SK-N-SH (cell line): ENCODE measurements around the gene MYO9B. TPM values are rescaled to one million over a fixed set of nuclear protein-coding genes. Genes with fewer than 3 reads are reported as not detected.

Experiments
- CTCF ChIA-PET: fragments of 300-600, 350-600 bp; formaldehyde crosslinking; extraction: SDS; loops from one replicate; lab custom pipeline; 2021; lab: Yijun Ruan, JAX
- POLR2A ChIA-PET: fragments of 350-600 bp; sonication (Branson Sonifier 250); formaldehyde crosslinking; extraction: SDS; loops from one replicate; lab custom pipeline; 2020; ENCODE audit warnings: antibody characterized with exemption, inconsistent platforms; lab: Yijun Ruan, JAX
- DNase-seq: peaks from one replicate; pipeline ENCODE4 v3.0.0; 2012
- H2AFZ ChIP-seq: fragments of 200-600 bp; sonication (generic); 2 replicates; pipeline ENCODE4 v1.8.1; 2016; ENCODE audit warnings: antibody characterized with exemption, mild to moderate bottlenecking, low read depth
- H3F3A ChIP-seq: fragments of 200-600 bp; sonication (generic); replicated peaks from 2 replicates; pipeline ENCODE3; 2016; ENCODE audit warnings: antibody characterized with exemption, mild to moderate bottlenecking; ENCODE audit not compliant: insufficient read depth
- H3K27ac ChIP-seq, 2 experiments: fragments of 200-500 bp in 1 of 2; fragments of 200-600 bp in 1 of 2; sonication (Bioruptor generic) in 1 of 2; sonication (generic), shearing (Covaris generic) in 1 of 2; 2 replicates each; pipeline versions ENCODE4 v1.5.1 to v1.6.1; 2014 to 2016; ENCODE audit warnings: low read depth in 2 of 2, inconsistent platforms in 1 of 2, low read length in 1 of 2, mild to moderate bottlenecking in 1 of 2, mixed read lengths in 1 of 2
- H3K27me3 ChIP-seq: fragments of 200-600 bp; sonication (generic), shearing (Covaris generic); 2 replicates; pipeline ENCODE4 v1.6.1; 2016; ENCODE audit warnings: mixed run types; ENCODE audit not compliant: insufficient read depth
- H3K36me3 ChIP-seq, 2 experiments: fragments of 200-500 bp in 1 of 2; fragments of 200-600 bp in 1 of 2; sonication (Bioruptor generic) in 1 of 2; sonication (generic) in 1 of 2; replicated peaks in 1 of 2; 2 replicates each; pipeline versions ENCODE3 to v1.5.1; 2014 to 2016; ENCODE audit warnings: low read length in 1 of 2, mild to moderate bottlenecking in 1 of 2; ENCODE audit not compliant: insufficient read depth in 2 of 2, control insufficient read depth in 1 of 2
- H3K4me1 ChIP-seq, 2 experiments: fragments of 200-500 bp in 1 of 2; fragments of 200-600 bp in 1 of 2; sonication (Bioruptor generic) in 1 of 2; sonication (generic), shearing (Covaris generic) in 1 of 2; 2 replicates each; pipeline versions ENCODE4 v1.5.1 to v1.6.1; 2014 to 2016; ENCODE audit warnings: low read depth in 1 of 2, low read length in 1 of 2, mixed run types in 1 of 2; ENCODE audit not compliant: insufficient read depth in 2 of 2, control insufficient read depth in 1 of 2
- H3K4me2 ChIP-seq: fragments of 200-600 bp; sonication (generic), shearing (Covaris generic); 2 replicates; pipeline ENCODE4 v1.6.1; 2017; ENCODE audit warnings: mixed run types
- H3K4me3 ChIP-seq, 2 experiments: fragments of 200-500 bp in 1 of 2; fragments of 200-600 bp in 1 of 2; sonication (Bioruptor generic) in 1 of 2; sonication (generic), shearing (Covaris generic) in 1 of 2; 2 replicates each; pipeline versions ENCODE4 v1.5.1 to v1.8.1; 2014 to 2016; ENCODE audit warnings: low read depth in 2 of 2, inconsistent platforms in 1 of 2, low read length in 1 of 2, mild to moderate bottlenecking in 1 of 2, mixed read lengths in 1 of 2, moderate library complexity in 1 of 2
- H3K79me2 ChIP-seq: fragments of 200-600 bp; sonication (generic); 2 replicates; pipeline ENCODE4 v1.8.1; 2017; ENCODE audit warnings: mild to moderate bottlenecking; ENCODE audit not compliant: insufficient read depth
- H3K9ac ChIP-seq: fragments of 200-600 bp; sonication (generic); 2 replicates; pipeline ENCODE4 v1.6.1; 2017; ENCODE audit warnings: mixed run types
- H3K9me2 ChIP-seq: fragments of 200-600 bp; sonication (generic); 2 replicates; pipeline ENCODE4 v1.6.1; 2017; ENCODE audit warnings: mixed run types
- H3K9me3 ChIP-seq: fragments of 200-600 bp; sonication (generic); 2 replicates; pipeline ENCODE4 v1.6.1; 2017; ENCODE audit warnings: mixed run types, mild to moderate bottlenecking, moderate library complexity
- H4K20me1 ChIP-seq: fragments of 200-600 bp; sonication (generic); 2 replicates; pipeline ENCODE4 v1.6.1; 2017; ENCODE audit warnings: mild to moderate bottlenecking, mixed run types; ENCODE audit not compliant: insufficient read depth
- ELF1 ChIP-seq: IDR thresholded peaks from 2 replicates; pipeline ENCODE4 v1.4.0; 2012
- YY1 ChIP-seq: IDR thresholded peaks from 2 replicates; pipeline ENCODE4 v1.4.0; 2012; ENCODE audit warnings: low read depth, mild to moderate bottlenecking
- WGBS: methylation state at CpG from one replicate; pipeline ENCODE4 v1.1.6; 2017; ENCODE audit warnings: low lambda C conversion rate; 5-methylcytosine and 5-hydroxymethylcytosine counted together
- polyA plus RNA-seq, 3 experiments: library from polyadenylated mRNA; depleted of rRNA; stranded (reverse); fragments of >200 nt; gene quantifications; 2 replicates each; pipeline ENCODE4 v1.2.3, GENCODE V29; 2012
- TF ChIP-seq, protein P1 (sequence below): IDR thresholded peaks from 2 replicates; pipeline ENCODE4 v1.6.1; 2012; ENCODE audit warnings: mild to moderate bottlenecking, low read depth, low read length, moderate library complexity
- TF ChIP-seq, protein P2 (sequence below): fragments of 200-600 bp; sonication (generic); IDR thresholded peaks from 2 replicates; pipeline ENCODE4 v1.6.1; 2017; ENCODE audit warnings: antibody characterized with exemption, mild to moderate bottlenecking, moderate library complexity
- TF ChIP-seq, protein P3 (sequence below): IDR thresholded peaks from 2 replicates; pipeline ENCODE4; 2012

MYO9B gene
- polyA plus RNA-seq, 1 of the 3 experiments (the other 2 are of a cell fraction): 37.6 TPM

DNA sequence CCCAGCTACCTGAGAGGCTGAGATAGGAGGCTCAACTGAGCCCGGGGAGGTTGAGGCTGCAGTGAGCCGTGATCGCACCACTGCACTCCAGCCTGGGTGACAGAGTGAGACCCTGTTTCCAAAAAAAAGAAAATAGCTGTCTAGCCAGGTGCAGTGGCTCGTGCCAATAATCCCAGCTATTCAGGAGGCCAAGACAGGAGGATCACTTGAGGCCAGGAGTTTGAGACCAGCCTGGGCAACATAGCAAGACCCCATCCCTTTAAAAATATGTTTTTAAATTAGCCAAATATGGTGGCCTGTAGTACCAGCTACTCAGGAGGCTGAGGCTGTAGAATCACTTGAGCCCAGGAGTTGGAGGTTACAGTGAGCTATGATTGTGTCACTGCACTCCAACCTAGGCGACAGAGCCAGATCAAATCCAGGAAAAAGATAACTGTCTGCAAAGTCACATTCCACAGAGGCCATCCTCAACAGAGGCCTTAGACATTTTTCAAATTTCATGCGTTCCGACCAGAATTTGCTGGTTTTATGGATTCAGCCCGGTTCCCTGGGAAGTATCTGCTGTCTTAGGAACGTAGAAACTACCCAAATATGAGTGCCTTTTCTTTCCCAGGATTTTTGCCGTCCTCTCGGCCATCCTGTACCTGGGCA is 80.8 kb downstream of the MYO9B start (continued):
- TF ChIP-seq, protein P1, sequence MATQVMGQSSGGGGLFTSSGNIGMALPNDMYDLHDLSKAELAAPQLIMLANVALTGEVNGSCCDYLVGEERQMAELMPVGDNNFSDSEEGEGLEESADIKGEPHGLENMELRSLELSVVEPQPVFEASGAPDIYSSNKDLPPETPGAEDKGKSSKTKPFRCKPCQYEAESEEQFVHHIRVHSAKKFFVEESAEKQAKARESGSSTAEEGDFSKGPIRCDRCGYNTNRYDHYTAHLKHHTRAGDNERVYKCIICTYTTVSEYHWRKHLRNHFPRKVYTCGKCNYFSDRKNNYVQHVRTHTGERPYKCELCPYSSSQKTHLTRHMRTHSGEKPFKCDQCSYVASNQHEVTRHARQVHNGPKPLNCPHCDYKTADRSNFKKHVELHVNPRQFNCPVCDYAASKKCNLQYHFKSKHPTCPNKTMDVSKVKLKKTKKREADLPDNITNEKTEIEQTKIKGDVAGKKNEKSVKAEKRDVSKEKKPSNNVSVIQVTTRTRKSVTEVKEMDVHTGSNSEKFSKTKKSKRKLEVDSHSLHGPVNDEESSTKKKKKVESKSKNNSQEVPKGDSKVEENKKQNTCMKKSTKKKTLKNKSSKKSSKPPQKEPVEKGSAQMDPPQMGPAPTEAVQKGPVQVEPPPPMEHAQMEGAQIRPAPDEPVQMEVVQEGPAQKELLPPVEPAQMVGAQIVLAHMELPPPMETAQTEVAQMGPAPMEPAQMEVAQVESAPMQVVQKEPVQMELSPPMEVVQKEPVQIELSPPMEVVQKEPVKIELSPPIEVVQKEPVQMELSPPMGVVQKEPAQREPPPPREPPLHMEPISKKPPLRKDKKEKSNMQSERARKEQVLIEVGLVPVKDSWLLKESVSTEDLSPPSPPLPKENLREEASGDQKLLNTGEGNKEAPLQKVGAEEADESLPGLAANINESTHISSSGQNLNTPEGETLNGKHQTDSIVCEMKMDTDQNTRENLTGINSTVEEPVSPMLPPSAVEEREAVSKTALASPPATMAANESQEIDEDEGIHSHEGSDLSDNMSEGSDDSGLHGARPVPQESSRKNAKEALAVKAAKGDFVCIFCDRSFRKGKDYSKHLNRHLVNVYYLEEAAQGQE: no peak
- TF ChIP-seq, protein P2, sequence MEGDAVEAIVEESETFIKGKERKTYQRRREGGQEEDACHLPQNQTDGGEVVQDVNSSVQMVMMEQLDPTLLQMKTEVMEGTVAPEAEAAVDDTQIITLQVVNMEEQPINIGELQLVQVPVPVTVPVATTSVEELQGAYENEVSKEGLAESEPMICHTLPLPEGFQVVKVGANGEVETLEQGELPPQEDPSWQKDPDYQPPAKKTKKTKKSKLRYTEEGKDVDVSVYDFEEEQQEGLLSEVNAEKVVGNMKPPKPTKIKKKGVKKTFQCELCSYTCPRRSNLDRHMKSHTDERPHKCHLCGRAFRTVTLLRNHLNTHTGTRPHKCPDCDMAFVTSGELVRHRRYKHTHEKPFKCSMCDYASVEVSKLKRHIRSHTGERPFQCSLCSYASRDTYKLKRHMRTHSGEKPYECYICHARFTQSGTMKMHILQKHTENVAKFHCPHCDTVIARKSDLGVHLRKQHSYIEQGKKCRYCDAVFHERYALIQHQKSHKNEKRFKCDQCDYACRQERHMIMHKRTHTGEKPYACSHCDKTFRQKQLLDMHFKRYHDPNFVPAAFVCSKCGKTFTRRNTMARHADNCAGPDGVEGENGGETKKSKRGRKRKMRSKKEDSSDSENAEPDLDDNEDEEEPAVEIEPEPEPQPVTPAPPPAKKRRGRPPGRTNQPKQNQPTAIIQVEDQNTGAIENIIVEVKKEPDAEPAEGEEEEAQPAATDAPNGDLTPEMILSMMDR: no peak

DNA sequence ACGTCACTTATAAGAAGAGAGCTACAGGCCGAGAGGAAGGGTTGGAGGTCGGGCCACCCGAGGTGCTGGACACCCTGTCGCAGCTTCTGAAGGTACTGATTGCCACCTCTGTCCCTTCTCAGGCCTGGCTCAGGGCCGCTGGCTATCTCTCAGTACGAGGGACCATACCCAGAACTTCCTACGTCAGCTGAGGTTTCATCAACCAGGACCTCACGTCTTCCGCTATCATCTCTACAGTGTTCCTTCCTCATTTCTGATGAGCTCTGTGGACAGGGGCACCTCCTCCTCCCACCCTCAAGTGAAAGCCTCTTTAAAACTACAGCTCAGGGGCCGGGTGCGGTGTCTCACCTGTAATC is 81.3 kb downstream of the MYO9B start:
- Histone ChIP-seq H3K79me2 (no peaks in the 10 kb centered on the region), H3K9me2 (no peaks in the 10 kb centered on the region), H3K27ac (no peak overlapping the region), H3K4me3 (no peak overlapping the region), H3F3A (no peaks in the 10 kb centered on the region), H4K20me1 (no peaks in the 10 kb centered on the region), H3K4me2 (no peak overlapping the region), H3K9ac (no peak overlapping the region), H3K27me3 (no peaks in the 10 kb centered on the region), H3K4me1 (no peaks in the 10 kb centered on the region), H2AFZ (no peak overlapping the region), H3K36me3 (peaks cover 23 to 54% of the 10 kb centered on the region in 2 experiments), H3K9me3 (no peaks in the 10 kb centered on the region)
- TF ChIP-seq ELF1: no peak
- TF ChIP-seq, protein P3, sequence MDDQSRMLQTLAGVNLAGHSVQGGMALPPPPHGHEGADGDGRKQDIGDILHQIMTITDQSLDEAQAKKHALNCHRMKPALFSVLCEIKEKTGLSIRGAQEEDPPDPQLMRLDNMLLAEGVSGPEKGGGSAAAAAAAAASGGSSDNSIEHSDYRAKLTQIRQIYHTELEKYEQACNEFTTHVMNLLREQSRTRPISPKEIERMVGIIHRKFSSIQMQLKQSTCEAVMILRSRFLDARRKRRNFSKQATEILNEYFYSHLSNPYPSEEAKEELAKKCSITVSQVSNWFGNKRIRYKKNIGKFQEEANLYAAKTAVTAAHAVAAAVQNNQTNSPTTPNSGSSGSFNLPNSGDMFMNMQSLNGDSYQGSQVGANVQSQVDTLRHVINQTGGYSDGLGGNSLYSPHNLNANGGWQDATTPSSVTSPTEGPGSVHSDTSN: no peak
- TF ChIP-seq YY1: no peak
- TF ChIP-seq, protein P2: no peak
- ChIA-PET CTCF (no interaction called here), POLR2A (interaction anchor here (0.6 kb wide), 1 partner anchor 9 kb away, joined by 6 read pairs; no protein-coding TSS in a partner anchor)
- 99% methylated on average over 12 of the region's 12 CpGs for WGBS
- no peak for DNase-seq
